ENCODE data around the gene CRLF1.
"Not testable (repeated sequence)": the region's sequence is repeated elsewhere in the genome, so short reads cannot be mapped to it uniquely, and the experiment has no call there.

Gene CRLF1

DNA sequence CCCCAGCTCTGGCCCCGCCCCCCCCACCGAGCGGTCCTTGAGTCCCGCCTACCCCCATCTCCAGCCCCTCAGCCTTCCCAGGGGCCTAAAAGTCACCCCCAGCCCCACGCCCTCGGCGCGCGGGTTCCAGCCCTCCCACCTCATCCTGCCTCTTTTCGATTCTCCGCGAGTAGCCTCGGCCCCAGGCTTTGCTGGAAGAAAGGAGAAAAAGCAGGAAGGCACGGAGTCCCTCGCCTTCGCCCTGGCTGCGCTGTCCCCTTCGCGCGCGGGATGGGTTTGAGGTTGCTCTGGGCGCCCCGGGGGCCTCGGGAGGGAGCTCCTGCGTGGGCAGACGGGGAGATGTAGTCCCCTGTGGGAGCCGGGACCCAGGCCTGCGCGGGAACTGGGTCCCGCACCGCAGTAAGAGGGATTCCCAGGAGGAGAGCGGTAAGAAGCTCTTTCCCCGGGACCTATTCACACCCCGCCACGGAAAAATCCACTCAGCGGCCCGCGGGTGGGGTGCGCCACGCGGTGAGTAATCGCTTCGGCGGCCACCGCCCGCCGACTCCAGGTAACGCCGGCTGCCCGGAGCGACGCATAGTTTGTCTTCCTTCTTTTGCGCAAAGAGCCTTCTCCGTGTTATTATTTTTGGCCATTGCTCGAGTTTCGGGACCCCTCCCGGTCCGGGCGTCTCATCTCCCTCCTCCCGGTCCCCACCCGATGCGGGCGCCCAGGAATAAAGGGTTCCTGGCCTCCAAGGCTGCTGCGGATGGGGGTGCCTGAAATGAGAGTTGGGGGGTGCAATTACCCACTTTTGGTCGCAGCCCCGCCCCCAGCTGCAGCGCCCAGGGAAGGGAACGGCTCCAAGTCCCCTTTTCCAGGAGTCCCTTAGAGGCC lies 865 bp upstream of the CRLF1 start:
- no peaks in the 10 kb centered on the region for H3K9me3 Mint-ChIP-seq
- H3K27ac Mint-ChIP-seq = no peak overlapping the region
- no peak overlapping the region for H3K4me3 Mint-ChIP-seq
- peaks cover 15% of the 10 kb centered on the region for H3K4me1 Mint-ChIP-seq
- DNase-seq = no peak
- peaks cover 92% of the 10 kb centered on the region for H3K27me3 Mint-ChIP-seq
- CTCF ChIA-PET = no interaction called here
- H3K36me3 Mint-ChIP-seq = peaks cover 2% of the 10 kb centered on the region

DNA sequence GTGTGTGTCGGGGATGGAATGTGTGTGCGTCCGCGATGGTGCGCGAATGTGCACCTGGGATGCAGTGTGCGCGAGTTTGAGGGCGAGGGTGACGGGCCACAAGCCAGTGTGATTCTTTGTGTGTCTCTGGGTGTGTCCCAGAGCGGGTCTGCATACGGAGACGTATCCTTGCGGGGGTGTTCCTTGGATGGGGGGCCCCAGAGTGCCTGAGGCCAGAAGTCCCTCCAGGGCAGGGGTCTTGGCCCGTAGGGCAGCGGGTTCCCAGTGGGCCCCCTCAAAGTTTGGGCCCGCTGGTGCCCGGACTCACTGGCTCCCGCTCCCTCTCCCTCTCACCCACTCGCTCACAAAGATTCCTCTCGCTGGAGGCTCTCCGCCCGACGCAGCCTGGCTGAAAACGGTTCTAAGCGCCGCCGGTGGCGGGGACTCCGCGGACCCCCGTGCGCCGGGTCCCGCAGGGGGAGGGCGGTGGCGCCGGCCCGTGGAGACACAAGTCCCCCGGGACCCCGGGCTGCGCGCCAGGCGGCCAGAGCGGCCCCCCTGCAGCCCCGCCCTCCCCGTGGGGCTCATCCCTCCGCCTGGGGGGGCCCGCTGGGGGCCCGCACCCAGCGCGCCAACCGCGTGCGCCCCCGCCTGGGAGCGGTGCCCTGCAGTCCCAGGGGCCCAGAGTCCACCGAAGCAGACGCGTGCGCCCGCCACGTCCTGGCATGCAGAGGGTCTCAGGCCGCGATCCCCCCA lies 886 bp downstream of the CRLF1 start:
- Mint-ChIP-seq H3K36me3 (no peaks in the 10 kb centered on the region), H3K27ac (no peak overlapping the region), H3K4me1 (peaks cover 4% of the 10 kb centered on the region), H3K9me3 (no peaks in the 10 kb centered on the region), H3K4me3 (no peak overlapping the region), H3K27me3 (peaks cover 88% of the 10 kb centered on the region)
- no peak for DNase-seq
- CTCF ChIA-PET = interaction anchor here (1.0 kb wide), 1 partner anchor 12 kb away, joined by 3 read pairs; no protein-coding TSS in a partner anchor

DNA sequence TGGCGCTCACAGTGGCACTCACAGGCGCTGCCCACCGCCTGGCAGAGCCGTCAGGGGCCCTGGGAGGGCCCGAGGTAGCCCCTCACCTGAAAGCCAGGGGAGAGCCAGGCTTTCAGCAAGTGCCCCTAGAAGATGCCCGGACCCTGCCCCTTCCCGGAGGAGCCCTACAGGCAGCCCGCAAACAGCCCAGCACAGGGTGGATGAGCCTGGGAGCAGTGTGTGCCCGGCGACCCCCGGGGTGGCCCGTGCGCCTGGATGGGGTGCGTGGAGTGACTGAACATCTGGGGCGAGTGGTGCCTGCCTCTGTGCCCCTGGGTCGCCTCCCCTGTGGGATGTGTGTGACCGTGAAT lies 1.4 kb downstream of the CRLF1 start:
- Mint-ChIP-seq H3K9me3 (no peaks in the 10 kb centered on the region), H3K4me1 (peaks cover 4% of the 10 kb centered on the region), H3K36me3 (no peaks in the 10 kb centered on the region), H3K4me3 (no peak overlapping the region), H3K27ac (no peak overlapping the region), H3K27me3 (peaks cover 83% of the 10 kb centered on the region)
- no peak for DNase-seq
- CTCF ChIA-PET = interaction anchor here (1.0 kb wide), 1 partner anchor 11 kb away, joined by 3 read pairs; no protein-coding TSS in a partner anchor

DNA sequence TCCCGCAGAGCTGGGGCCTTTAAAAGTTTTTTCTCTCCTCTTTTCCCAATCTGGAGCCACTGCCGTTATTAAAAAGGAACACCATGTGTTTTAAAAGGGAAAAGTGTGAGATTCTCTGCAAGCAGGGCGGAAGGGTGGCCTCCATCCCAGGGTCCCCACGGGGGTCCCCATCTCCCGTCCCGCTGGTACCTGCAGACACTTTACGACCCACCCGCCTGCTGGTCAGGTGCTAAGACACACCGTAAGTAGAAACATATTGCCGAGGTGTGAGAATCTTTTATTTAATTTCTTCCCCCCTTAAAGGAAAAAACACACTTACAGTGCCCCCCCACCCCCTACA lies 1.8 kb downstream of the CRLF1 start:
- Mint-ChIP-seq H3K4me1 (peaks cover 4% of the 10 kb centered on the region), H3K4me3 (no peak overlapping the region), H3K36me3 (no peaks in the 10 kb centered on the region), H3K27ac (no peak overlapping the region), H3K27me3 (peaks cover 83% of the 10 kb centered on the region), H3K9me3 (no peaks in the 10 kb centered on the region)
- CTCF ChIA-PET = interaction anchor here (1.0 kb wide), 1 partner anchor 11 kb away, joined by 3 read pairs; no protein-coding TSS in a partner anchor
- no peak for DNase-seq

DNA sequence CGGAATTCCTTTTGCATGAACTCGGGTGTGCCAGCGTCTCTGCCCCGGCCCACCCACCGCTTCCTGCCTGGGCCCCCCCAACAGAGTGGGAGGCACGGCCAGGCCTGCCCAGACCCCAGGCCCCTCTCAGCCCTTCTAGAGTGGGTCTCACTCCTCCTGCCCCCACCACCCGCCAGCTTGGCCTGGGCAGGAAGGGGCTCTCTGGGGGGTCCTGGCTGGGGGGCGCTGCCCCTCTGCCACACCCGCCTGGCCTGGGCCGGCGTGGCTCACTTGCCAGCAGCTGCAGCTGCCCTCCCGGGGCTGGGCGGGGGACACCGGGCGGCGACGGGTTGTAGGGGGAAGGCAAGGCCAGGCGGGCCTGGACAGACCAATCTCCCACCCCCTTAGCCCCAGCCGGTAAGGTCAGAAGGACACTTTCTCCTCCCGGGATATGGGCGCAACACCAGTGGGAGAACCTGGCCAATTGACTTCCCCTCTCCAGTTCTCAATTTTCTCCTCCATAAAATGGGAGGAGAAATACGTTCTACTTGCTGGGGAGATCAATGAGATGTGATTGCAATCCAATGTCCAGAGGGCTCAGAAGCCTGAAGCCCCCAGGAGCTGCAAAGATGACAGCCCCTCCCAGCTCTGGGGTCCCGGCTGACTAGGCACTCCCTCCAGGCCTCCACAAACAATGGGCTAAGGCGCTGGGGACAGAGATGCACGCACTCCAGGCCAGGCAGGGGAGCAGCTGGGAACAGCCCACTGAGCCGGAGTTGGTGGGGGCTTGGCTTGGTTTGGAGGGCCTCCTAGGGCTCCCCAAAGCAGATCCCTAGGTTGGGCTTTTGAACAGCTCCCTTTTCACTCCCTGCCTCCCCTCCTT lies 2.4 kb downstream of the CRLF1 start:
- H3K27me3 Mint-ChIP-seq = peaks cover 83% of the 10 kb centered on the region
- peaks cover 4% of the 10 kb centered on the region for H3K4me1 Mint-ChIP-seq
- no peak overlapping the region for H3K27ac Mint-ChIP-seq
- H3K9me3 Mint-ChIP-seq = no peaks in the 10 kb centered on the region
- no peaks in the 10 kb centered on the region for H3K36me3 Mint-ChIP-seq
- no peak overlapping the region for H3K4me3 Mint-ChIP-seq
- DNase-seq = no peak
- CTCF ChIA-PET = interaction anchor here (1.0 to 2.0 kb wide), 3 partner anchors 10 to 134 kb away, joined by 3 to 5 read pairs (median 3); no protein-coding TSS in a partner anchor

DNA sequence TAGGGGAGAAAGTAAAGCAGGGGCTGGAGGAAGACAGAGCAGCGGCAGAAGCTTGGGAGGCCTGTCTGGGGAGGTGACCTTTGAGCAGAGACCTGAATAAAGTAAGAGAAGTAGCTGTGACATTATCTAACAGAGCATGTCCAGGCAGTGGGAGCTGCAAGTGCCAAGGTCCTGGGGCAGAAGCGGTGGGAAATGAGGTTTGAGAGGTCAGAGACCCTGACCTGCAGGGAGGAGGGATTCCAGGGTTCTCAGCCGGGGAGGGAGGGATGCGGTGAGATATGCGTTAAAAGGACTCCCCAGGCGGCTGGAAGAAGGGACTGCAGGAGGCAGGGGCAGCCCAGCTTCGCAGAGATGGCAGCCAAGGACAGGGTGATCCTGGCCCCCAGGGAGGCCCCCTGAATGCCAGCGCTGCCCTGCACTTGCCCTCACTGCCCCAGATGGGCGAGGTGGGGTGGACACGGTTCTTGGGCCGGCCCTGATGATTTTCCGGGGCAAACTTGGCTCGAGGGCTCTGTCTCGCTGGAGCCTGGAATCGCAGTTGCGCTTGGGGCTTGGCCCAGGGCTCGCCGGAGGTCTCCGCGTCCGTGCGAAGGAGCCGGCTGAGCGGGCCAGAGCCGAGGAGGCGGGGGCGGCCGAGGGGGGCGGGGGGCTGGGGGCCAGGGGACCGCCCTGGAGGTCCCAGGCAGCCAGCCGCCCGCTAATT lies 3.2 kb downstream of the CRLF1 start:
- CTCF ChIA-PET = interaction anchor here (1.0 to 2.0 kb wide), 2 partner anchors 59 to 134 kb away, joined by 3 to 5 read pairs; no protein-coding TSS in a partner anchor
- peak; percentile 32 for DNase-seq
- H3K27ac Mint-ChIP-seq = peak overlapping the region; percentile 53
- H3K27me3 Mint-ChIP-seq = peaks cover 83% of the 10 kb centered on the region
- peaks cover 4% of the 10 kb centered on the region for H3K4me1 Mint-ChIP-seq
- H3K36me3 Mint-ChIP-seq = no peaks in the 10 kb centered on the region
- no peak overlapping the region for H3K4me3 Mint-ChIP-seq
- H3K9me3 Mint-ChIP-seq = no peaks in the 10 kb centered on the region

DNA sequence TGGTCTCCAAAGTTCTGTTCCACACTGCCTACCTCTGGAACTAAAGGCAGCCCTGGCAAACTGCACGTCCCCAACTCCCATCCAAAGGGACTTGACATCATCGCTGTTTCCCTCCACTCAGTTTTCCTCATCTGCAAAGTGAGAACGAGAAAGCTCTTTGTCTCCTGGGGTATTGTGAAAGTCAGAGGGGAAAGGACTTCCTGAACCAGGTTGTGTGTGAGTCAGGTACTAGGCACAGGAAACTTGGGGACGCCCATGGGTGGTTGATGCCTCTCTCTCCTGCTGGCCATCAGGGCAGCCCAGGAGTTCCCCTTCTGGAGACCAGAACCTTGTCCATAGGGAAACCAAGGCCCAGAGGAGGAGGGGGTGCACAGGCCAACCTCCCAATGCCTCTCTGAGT lies 4.7 kb downstream of the CRLF1 start:
- CTCF ChIA-PET = no interaction called here
- H3K27ac Mint-ChIP-seq = no peak overlapping the region
- H3K9me3 Mint-ChIP-seq = no peaks in the 10 kb centered on the region
- no peaks in the 10 kb centered on the region for H3K36me3 Mint-ChIP-seq
- no peak for DNase-seq
- peaks cover 4% of the 10 kb centered on the region for H3K4me1 Mint-ChIP-seq
- H3K4me3 Mint-ChIP-seq = no peak overlapping the region
- peaks cover 78% of the 10 kb centered on the region for H3K27me3 Mint-ChIP-seq

DNA sequence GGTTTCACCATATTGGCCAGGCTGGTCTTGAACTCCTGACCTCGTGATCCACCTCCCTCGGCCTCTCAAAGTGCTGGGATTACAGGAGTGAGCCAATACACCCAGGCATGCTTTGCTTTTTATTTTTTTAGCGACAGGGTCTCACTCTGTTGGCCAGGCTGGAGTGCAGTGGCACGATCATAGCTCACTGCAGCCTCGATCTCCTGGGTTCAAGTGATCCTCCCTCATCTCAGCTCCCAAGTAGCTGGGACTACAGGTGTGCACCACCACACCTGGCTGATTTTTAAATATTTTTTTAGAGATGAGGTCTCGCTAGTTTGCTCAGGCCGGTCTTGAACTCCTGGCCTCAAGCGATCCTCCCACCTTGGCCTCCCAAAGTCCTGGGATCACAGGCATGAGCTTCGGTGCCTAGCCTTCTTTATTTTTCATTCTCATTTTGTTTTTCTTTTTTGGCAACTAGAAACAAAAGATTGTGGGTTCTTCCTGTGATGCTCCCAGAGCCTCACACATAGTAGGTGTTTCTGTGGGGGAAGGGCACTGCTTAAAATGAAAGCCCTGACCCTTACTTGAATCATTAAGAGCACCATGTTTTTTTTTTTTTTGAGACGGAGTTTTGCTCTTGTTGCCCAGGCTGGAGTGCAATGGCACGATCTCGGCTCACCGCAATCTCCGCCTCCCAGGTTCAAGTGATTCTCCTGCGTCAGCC lies 5.8 kb downstream of the CRLF1 start:
- H3K27me3 Mint-ChIP-seq = peaks cover 85% of the 10 kb centered on the region
- H3K9me3 Mint-ChIP-seq, DNase-seq, H3K4me1 Mint-ChIP-seq, CTCF ChIA-PET, H3K36me3 Mint-ChIP-seq, H3K27ac Mint-ChIP-seq, H3K4me3 Mint-ChIP-seq: not testable (repeated sequence)

DNA sequence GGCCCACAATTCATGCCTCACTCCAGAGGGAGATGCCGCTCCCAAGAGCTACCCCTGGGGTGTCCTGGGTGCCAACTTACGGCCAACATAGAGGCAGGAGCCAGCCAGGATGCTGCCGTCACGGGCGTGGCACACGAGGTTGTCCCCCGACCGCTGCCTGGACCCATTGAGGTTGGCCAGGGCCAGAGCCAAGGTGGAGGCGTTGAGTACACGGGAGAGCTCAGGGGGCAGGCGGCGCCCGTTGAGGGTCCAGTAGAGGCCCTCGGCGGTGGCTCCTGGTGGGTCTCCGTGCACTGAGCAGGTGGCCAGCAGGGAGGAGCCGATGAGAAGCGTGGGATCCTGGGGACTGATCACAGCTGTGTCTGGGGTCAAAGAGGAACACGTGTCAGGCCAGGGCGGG lies 7.1 kb downstream of the CRLF1 start:
- no peaks in the 10 kb centered on the region for H3K36me3 Mint-ChIP-seq
- H3K27me3 Mint-ChIP-seq = peaks cover 84% of the 10 kb centered on the region
- DNase-seq = no peak
- peaks cover 6% of the 10 kb centered on the region for H3K4me1 Mint-ChIP-seq
- CTCF ChIA-PET = no interaction called here
- H3K27ac Mint-ChIP-seq = no peak overlapping the region
- H3K4me3 Mint-ChIP-seq = no peak overlapping the region
- no peaks in the 10 kb centered on the region for H3K9me3 Mint-ChIP-seq

DNA sequence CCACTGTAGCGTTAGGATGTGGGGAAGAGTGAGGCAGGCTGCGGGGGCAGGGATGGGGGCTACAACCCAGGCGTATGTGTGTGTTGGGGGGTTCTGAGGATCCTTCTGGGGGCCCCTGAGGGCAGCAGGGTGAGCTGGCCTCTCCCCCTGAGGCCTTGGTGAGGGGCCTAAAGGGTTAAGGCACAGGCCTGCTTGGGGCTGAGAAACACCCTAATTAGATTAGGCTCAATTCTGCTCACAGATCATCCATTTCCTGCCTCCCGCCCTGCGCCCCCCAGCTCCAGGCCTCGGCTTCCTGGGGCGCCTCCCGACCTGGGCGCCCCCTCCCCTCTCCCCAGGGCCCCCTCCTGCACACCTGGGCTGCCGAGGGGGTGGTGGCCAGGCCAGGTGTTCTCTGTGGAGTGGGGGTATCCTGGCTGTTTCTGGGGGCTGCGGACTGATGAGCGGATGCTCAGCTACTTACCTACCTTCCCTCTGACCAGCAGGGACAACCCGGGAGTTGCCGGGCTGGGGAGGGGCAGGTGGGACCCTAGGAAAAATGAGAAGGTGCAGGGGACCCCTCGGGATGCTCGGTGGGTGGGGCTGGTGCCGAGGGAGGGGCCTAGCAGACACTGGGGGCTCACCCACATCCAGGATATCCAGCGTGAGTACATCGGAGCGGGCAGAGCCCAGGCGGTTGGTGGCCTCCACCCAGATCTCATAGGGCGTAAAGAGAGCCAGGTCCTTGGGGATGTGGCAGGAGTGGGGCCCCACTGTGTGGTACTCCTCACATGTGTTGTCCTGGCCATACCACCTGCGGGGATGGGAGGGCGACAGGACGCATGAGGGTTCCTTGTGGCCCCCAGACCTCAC lies 8.6 kb downstream of the CRLF1 start:
- CTCF ChIA-PET = no interaction called here
- no peak overlapping the region for H3K4me3 Mint-ChIP-seq
- peaks cover 10% of the 10 kb centered on the region for H3K4me1 Mint-ChIP-seq
- H3K36me3 Mint-ChIP-seq = peaks cover under 1% of the 10 kb centered on the region
- DNase-seq = no peak
- H3K9me3 Mint-ChIP-seq = no peaks in the 10 kb centered on the region
- no peak overlapping the region for H3K27ac Mint-ChIP-seq
- peaks cover 80% of the 10 kb centered on the region for H3K27me3 Mint-ChIP-seq

DNA sequence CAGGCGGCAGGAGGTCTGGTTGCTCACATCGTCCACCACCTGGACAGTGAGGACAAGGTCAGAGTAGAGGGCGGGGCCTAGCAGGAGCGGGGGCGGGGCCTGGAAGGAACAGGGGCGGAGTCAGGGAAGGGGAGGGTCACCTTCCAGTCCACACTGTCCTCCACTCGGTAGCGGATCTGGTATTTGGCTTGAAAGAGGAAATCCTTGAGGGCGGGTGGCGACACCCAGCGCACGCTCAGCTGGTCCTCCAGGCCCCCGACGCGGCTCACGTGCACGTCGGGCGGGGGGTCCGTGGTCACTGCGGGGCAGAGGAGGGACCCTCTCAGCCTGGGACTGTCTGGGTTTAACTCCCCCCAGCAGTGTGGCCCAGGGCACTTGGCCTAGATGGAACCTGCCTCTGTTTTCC lies 9.8 kb downstream of the CRLF1 start:
- CTCF ChIA-PET = no interaction called here
- Mint-ChIP-seq H3K36me3 (peaks cover 2% of the 10 kb centered on the region), H3K4me3 (no peak overlapping the region), H3K4me1 (peaks cover 10% of the 10 kb centered on the region), H3K9me3 (no peaks in the 10 kb centered on the region), H3K27me3 (peaks cover 68% of the 10 kb centered on the region), H3K27ac (no peak overlapping the region)
- no peak for DNase-seq

DNA sequence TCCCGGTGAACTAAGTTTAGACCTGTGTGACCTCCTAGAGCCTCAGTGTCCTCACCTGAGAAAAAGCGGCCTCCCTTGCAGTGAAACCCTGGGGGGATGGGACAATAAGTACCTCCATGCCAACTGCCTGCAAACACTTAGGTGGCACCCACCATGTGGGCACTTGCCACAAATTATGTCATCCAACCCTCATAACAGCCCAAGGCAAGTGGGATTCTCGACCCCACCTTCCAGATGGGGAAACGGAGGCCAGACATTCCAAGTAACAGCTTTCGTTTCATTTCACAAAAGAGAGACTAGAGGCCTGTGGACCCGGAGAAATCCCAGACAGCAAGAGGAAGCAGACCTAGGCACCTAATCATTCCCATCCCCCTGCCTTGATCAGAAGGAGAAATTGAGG lies 11.1 kb downstream of the CRLF1 start:
- Mint-ChIP-seq H3K9me3 (no peaks in the 10 kb centered on the region), H3K4me1 (peaks cover 17% of the 10 kb centered on the region), H3K36me3 (peaks cover 10% of the 10 kb centered on the region), H3K27ac (no peak overlapping the region), H3K27me3 (peaks cover 61% of the 10 kb centered on the region), H3K4me3 (no peak overlapping the region)
- CTCF ChIA-PET = interaction anchor here (1.1 kb wide), 3 partner anchors 16 to 99 kb away, joined by 3 read pairs; no protein-coding TSS in a partner anchor
- no peak for DNase-seq

All from activated naive CD4-positive, alpha-beta T cell treated with anti-CD3 and anti-CD28 coated beads, Interleukin-2, amount 10 ng/mL, durations not matched to agents 7 days and 5 days (primary cell).